ENCODE measurements around the gene SLC26A1.

The SLC26A1 gene

GRCh38 chr4:957581-958313, 35.5 kb downstream of the SLC26A1 start:
- no peak for TF ChIP-seq GATA3 (IDR thresholded peaks at IDR 0.05; ENCODE audit: low read depth, low read length)
- TF ChIP-seq GATA2 (IDR thresholded peaks at IDR 0.05; ENCODE audit: low read depth, low read length) = no peak

- TF ChIP-seq GATA3 (IDR thresholded peaks at IDR 0.05; ENCODE audit: low read depth, low read length) (no peak), GATA2 (IDR thresholded peaks at IDR 0.05; ENCODE audit: low read depth, low read length) (no peak)
These were observed 36.0 kb downstream of the SLC26A1 start for GRCh38 chr4:957231-957580.

- TF ChIP-seq GATA3 (IDR thresholded peaks at IDR 0.05; ENCODE audit: low read depth, low read length) (no peak), GATA2 (IDR thresholded peaks at IDR 0.05; ENCODE audit: low read depth, low read length) (no peak)
These were observed 36.5 kb downstream of the SLC26A1 start for GRCh38 chr4:956531-957230.

GRCh38 chr4:955931-956381, 37.2 kb downstream of the SLC26A1 start:
- TF ChIP-seq GATA3 (IDR thresholded peaks at IDR 0.05; ENCODE audit: low read depth, low read length) (no peak), GATA2 (IDR thresholded peaks at IDR 0.05; ENCODE audit: low read depth, low read length) (no peak)

- TF ChIP-seq GATA3 (IDR thresholded peaks at IDR 0.05; ENCODE audit: low read depth, low read length) = no peak
- TF ChIP-seq GATA2 (IDR thresholded peaks at IDR 0.05; ENCODE audit: low read depth, low read length) = no peak
These were observed 37.9 kb downstream of the SLC26A1 start for GRCh38 chr4:955161-955921.

GRCh38 chr4:954211-955020, 38.8 kb downstream of the SLC26A1 start:
- no peak for TF ChIP-seq GATA2 (IDR thresholded peaks at IDR 0.05; ENCODE audit: low read depth, low read length)
- TF ChIP-seq GATA3 (IDR thresholded peaks at IDR 0.05; ENCODE audit: low read depth, low read length) = no peak

GRCh38 chr4:953574-953915, 39.7 kb downstream of the SLC26A1 start:
- TF ChIP-seq GATA3 (IDR thresholded peaks at IDR 0.05; ENCODE audit: low read depth, low read length) = no peak
- no peak for TF ChIP-seq GATA2 (IDR thresholded peaks at IDR 0.05; ENCODE audit: low read depth, low read length)

GRCh38 chr4:952881-953573, 40.2 kb downstream of the SLC26A1 start:
- TF ChIP-seq GATA3 (IDR thresholded peaks at IDR 0.05; ENCODE audit: low read depth, low read length) = no peak
- no peak for TF ChIP-seq GATA2 (IDR thresholded peaks at IDR 0.05; ENCODE audit: low read depth, low read length)

- TF ChIP-seq GATA3 (IDR thresholded peaks at IDR 0.05; ENCODE audit: low read depth, low read length) (no peak), GATA2 (IDR thresholded peaks at IDR 0.05; ENCODE audit: low read depth, low read length) (no peak)
These were observed 41.4 kb downstream of the SLC26A1 start for GRCh38 chr4:951594-952468.

- TF ChIP-seq GATA2 (IDR thresholded peaks at IDR 0.05; ENCODE audit: low read depth, low read length) (no peak), GATA3 (IDR thresholded peaks at IDR 0.05; ENCODE audit: low read depth, low read length) (no peak)
These were observed 42.0 kb downstream of the SLC26A1 start for GRCh38 chr4:951186-951585.

- TF ChIP-seq GATA3 (IDR thresholded peaks at IDR 0.05; ENCODE audit: low read depth, low read length) (no peak), GATA2 (IDR thresholded peaks at IDR 0.05; ENCODE audit: low read depth, low read length) (no peak)
These were observed 42.8 kb downstream of the SLC26A1 start for GRCh38 chr4:950136-951020.

Measured in SH-SY5Y (cell line).